GM21526 (cell line): ENCODE measurements around the gene NKX1-1.
"Not testable (repeated sequence)": the region's sequence is repeated elsewhere in the genome, so short reads cannot be mapped to it uniquely, and the experiment has no call there.

ENCODE experiments used
- ATAC-seq: cut with Tn5 transposase; IDR thresholded peaks from one replicate; pipeline ENCODE4 v1.9.1; 2021; ENCODE audit warnings: moderate library complexity; ENCODE audit not compliant: unreplicated experiment, low FRiP score

Gene NKX1-1

DNA sequence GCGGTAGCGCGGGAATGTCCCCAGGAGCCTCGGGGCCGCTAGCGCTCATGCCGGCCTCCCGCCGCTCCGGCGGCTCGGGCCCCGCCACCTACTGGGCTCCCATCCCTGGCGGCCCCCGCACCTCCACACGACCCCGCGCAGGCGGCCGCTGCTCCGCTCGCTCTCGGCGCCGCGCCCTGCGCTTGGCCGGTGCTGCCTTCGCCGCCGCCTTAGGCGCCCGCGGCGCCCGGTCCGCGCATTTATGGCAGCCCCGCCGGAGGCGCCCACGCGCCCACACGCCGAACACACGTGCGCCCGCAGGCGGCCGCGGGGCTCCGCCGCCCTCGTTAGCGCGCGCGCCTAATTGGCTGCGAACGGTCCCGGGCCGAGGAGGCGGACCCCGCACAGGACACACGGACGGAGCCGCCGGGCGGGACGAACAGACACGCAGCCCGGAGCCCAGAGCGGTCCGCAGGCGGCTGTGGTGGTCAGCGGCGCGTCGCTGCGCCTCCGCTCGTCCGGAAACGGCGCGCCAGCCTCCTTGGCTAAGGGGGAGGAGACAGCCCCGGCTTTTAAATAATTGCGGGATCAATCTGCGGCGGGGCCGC, at the start of gene NKX1-1:
NKX1-1 (minus strand) TSS at position 49 of the 587 bp plus-strand sequence; CDS start at position 49, 0 bp downstream.
- no peak for ATAC-seq

- ATAC-seq = no peak
Observed at GRCh38 chr4:1453731-1454130, 47.5 kb upstream of the NKX1-1 start.

DNA sequence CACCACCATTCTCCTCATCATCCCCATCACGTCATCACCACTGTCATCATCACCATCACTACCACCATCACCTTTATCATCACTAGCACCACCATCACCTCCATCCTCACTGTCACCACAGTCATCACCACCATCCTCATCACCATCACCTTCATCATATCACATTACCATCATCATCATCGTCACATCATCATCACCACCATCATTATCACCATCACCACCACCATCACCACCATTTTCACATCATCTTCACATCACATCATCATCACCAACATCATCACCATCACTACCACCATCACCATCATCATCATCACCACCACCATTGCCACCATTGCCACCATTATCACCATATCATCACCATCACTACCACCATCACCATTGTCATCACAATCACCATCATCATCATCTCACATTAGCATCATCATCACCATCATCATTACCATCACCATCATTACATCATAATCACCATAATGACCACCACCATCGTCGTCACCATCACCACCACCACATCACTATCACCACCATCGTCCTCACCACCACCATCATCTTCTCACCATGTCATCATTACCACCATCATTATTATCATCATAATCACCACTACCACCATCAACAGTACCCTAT, 46.3 kb upstream of the NKX1-1 start:
- ATAC-seq = no peak

DNA sequence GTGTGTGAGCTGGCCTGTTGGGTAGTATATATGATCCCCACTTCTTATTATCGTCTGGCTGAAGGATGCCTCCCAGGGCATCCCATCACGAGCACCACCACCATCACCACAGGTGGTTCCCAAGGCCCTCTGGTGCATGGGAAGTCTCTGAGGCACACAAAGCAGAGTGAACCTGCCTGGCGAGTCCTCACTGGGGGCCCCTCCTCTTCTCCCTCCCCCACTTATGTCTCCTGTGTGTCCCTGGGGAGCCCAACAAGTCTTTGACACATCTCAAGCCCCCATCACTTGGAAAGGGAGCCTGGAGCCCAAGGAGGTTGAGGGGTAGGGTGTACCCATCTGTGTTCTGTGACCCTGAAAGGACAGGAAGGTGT, 45.5 kb upstream of the NKX1-1 start:
- ATAC-seq = no peak

DNA sequence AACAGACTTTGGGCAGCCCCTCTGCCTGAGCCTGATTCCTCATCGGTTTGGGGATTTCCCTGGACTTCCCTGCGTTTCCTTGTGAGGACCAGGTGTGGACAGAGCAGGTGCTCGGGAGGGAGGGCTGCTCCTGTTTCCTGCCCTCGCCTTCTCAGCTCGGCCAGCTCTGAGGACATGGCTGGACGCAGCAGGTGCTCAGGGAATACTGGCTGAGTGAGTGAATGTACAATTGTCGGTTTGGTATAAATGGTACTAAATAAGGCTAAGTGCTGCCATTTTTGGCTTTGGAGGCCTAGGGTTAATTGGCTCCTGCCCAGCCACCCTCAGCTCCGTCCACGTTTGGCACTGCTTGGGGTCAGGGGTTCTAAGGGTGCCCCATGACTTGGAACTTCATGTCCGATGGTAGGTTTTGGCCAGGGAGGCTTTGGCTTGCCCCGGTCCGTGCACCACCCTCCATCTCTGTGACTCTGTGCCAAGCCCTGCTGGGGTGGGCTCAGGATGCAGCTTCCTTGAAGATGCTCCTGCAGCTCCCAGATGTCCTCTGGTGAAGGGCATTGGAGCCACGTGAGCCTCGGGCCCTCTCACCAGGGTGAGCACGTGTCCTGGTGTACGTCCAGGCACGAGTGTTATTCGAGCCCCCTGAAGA, 45.0 kb upstream of the NKX1-1 start:
- ATAC-seq = no peak

DNA sequence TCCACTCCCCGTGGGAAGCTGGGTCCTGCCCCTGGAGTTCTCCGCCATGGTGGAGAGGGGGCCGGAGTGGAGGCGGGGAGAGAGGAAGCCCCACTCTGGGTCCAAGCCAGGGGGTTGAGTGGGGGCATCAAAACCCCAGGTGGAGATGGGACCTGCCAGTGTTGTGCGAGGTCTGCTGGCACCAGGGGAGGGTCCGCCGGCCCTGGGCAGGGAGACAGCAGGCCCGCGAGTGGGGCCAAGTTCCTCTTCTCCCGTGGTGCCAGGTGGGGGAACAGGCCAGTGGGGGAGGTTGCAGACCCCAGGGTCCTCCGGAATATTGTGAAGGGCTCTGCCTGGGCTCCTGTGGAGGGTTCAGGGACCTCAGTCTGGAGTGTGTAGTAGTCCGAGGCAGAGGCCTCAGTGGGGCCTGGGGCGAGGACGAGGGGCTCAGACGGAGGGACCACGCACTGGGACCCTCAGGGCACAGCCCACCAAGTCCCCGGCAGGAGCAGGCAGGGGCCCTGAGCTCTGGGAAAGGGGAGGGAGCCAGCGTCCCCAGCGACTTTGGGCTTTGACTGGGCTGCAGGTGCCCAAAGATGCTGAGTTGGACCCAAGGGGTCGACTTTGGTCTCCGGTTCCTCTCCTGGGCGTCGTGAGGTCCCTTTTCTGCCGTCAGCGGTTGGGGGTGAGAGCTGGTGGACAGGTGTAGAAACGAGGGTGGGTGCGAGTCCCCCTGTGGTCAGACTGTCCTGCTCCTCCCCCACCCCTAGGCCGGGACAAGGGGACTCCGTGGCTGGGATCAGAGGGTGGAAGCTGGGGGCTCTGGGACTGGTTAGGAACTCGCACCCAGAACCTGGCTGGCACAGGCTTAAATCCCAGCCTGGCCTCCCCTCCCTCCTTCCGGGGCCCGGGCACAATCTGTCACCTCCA, 43.8 kb upstream of the NKX1-1 start:
- no peak for ATAC-seq

- no peak for ATAC-seq
Observed at GRCh38 chr4:1449475-1449832, 43.2 kb upstream of the NKX1-1 start.

GRCh38 chr4:1448589-1449420, 42.6 kb upstream of the NKX1-1 start:
- no peak for ATAC-seq

DNA sequence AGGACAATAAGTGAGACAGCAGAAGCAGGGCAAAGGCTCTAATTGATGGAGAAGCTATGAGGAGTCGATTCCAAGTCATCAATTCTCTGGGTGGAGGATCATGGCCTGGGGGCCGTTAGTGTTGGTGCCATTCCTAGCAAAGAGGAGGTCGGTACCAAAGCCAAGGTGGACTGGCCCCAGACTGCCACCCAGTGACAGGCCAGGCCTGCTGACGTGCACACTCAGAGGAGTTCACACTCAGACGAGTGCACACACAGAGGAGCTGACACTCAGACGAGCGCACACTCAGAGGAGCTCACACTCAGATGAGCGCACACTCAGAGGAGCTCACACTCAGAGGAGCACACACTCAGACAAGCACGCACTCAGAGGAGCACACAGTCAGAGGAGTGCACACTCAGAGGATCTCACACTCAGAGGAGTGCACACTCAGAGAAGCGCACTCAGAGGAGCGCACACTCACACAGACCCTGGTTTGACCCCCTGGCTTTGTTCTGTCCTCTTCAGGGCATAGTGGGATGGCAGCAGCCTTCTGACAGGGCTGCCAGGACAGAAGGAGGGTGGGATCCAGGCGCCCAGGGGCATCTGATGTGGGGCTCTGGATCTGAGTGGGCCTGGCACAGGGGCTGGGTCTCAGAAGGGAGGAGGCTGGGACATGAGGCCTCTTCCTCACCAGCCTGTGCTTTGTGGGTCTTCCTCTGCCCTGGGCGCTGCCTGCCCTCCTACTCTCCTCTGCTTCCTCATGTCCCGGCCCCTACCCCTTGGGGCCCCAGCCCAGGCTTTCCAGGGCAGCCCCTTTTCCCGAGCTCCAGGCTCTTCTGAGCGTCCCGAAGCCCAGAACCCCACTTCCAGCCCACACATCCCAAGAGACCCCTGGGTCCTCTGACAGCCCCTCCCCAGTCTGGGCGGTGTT, 41.7 kb upstream of the NKX1-1 start:
- no peak for ATAC-seq

GRCh38 chr4:1446502-1447386, 40.5 kb upstream of the NKX1-1 start:
- ATAC-seq = no peak

- no peak for ATAC-seq
Observed at GRCh38 chr4:1445716-1446445, 39.6 kb upstream of the NKX1-1 start.

DNA sequence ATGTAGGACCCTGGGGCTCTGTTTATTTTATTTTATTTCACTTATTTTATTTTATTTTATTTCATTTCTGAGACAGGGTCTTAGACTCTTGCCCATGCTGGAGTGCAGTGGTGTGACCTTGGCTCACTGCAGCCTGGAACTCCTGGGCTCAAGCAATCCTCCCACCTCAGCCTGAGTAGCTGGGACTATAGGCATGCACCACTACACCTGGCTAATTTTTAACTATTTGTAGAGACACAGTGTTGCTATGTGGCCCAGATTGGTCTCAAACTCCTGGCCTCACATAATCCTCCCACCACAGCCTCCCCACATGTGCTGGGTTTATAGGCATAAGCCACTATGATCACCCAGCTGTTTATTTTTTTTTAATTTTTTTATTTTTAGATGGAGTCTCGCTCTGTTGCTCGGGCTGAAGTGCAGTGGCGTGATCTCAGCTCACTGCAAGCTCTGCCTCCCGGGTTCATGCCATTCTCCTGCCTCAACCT, 37.5 kb upstream of the NKX1-1 start:
- not testable (repeated sequence) for ATAC-seq

- ATAC-seq = no peak
Observed at GRCh38 chr4:1427010-1427409, 20.8 kb upstream of the NKX1-1 start.

- no peak for ATAC-seq
Observed at GRCh38 chr4:1421657-1422056, 15.4 kb upstream of the NKX1-1 start.

DNA sequence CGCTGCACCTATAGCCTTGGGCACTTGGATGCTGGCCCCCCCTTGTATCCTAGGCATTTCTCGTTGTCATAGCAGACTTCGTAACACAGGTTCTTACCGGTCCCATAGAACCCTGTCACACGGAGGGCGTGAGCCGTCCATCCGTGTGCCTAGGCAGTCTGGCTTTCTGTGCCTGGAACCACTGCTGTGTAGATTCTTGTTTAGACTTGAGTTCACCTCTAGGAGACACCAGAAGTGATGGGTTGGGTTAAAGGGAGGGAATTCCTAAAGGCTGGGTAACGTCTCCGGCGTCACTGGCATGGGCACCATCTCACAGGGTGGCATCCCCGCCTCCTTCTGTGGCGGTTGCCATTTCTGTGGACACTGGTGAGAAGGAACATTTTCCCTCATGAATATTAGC, 13.5 kb upstream of the NKX1-1 start:
- no peak for ATAC-seq

- no peak for ATAC-seq
Observed at GRCh38 chr4:1418494-1419285, 12.4 kb upstream of the NKX1-1 start.
